SHP77 treated with DMSO at 0.1 percent for 48 hours (cell line): Measurements from ENCODE around the gene OVCA2.
A peak's percentile ranks its signal among the peaks of the same experiment; 100 is the strongest.

Experiments
- DNase-seq: peaks from one replicate; lab custom pipeline; 2025; lab: John Stamatoyannopoulos, UW

OVCA2 gene

DNA sequence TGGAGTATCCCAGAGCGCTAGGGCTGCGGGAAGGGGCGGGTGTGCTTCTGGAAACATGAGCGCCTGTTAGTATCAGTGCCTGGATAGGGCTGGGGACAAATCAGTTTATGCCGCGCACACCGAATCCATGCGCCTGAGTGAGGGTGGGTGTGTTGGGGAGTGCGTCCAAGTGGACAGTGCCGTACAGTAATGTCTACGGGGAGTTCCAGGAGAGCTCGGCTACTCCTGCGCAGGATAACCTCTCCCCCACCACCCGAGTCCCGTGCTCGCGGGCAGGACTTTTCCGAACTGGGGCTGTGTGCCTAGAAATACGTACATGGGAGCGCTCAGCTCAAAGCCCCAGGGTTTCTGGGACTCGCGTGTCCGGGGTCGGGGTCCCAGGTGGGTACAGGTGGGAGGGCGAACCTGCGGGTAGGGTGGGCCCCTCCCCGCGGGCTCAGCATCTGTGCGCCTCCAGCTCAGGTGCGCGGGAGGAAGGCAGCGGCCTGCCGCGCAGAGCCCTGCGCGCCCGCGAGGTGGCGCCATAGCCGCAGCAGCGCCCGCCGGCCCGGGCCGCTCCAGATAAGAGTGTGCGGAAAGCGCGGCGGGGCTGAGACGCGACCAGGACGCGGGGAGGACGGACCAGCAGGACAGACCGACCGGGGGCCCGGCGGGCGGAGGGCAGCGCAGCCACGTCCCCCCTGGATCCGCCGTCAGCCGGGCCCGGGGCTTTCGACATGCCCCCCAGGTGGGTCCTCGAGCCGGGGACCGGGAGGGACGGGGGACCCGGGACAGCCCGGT lies 12.9 kb downstream of the OVCA2 start, which contains the start of gene HIC1:
TSS of gene HIC1 (plus strand) at position 592 of the 780 bp plus-strand sequence. CDS start 1,588 bp downstream, outside the sequence.
- DNase-seq, result peak; percentile 58

DNA sequence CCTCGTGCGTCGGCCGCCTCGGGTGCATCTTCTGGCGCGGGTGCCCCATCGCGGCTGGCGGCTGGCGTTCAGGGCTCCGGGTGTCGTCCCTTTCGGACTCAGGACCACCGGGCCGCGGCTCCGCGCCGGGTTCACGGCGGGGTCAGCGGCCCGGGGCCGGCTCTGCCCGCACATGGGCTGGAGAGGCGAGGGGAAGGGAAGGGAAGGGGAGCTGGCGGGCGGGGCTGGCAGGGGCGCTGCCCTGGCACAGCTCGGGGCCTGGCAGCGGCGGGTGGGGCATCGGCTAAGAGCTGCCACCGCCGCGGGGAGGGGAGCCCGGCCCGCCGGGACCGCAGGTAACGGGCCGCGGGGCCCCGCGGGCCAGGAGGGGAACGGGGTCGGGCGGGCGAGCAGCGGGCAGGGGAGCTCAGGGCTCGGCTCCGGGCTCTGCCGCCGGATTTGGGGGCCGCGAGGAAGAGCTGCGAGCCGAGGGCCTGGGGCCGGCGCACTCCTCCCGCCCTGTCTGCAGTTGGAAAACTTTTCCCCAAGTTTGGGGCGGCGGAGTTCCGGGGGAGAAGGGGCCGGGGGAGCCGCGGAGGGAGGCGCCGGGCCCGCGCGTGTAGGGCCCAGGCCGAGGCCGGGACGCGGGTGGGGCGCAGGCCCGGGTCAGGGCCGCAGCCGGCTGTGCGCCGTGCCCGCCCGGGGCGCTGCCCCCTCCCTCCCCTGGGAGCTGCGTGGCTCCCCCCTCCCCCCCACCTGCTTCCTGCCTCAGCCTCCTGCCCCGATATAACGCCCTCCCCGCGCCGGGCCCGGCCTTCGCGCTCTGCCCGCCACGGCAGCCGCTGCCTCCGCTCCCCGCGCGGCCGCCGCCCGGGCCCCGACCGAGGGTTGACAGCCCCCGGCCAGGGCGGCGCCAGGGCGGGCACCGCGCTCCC lies 13.7 kb downstream of the OVCA2 start:
- DNase-seq, result no peak

DNA sequence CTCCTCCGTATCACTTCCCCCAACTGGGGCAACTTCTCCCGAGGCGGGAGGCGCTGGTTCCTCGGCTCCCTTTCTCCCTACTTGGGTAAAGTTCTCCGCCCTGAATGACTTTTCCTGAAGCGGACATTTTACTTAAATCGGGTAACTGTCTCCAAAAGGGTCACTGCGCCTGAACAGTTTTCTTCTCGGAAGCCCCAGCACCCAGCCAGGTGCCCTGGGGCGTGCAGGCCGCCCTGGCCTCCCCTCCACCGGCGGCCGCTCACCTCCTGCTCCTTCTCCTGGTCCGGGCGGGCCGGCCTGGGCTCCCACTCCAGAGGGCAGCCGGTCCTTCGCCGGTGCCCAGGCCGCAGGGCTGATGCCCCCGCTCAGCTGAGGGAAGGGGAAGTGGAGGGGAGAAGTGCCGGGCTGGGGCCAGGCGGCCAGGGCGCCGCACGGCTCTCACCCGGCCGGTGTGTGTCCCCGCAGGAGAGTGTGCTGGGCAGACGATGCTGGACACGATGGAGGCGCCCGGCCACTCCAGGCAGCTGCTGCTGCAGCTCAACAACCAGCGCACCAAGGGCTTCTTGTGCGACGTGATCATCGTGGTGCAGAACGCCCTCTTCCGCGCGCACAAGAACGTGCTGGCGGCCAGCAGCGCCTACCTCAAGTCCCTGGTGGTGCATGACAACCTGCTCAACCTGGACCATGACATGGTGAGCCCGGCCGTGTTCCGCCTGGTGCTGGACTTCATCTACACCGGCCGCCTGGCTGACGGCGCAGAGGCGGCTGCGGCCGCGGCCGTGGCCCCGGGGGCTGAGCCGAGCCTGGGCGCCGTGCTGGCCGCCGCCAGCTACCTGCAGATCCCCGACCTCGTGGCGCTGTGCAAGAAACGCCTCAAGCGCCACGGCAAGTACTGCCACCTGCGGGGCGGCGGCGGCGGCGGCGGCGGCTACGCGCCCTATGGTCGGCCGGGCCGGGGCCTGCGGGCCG lies 14.7 kb downstream of the OVCA2 start:
- no peak for DNase-seq

DNA sequence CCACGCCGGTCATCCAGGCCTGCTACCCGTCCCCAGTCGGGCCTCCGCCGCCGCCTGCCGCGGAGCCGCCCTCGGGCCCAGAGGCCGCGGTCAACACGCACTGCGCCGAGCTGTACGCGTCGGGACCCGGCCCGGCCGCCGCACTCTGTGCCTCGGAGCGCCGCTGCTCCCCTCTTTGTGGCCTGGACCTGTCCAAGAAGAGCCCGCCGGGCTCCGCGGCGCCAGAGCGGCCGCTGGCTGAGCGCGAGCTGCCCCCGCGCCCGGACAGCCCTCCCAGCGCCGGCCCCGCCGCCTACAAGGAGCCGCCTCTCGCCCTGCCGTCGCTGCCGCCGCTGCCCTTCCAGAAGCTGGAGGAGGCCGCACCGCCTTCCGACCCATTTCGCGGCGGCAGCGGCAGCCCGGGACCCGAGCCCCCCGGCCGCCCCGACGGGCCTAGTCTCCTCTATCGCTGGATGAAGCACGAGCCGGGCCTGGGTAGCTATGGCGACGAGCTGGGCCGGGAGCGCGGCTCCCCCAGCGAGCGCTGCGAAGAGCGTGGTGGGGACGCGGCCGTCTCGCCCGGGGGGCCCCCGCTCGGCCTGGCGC lies 15.4 kb downstream of the OVCA2 start:
- DNase-seq, result no peak

DNA sequence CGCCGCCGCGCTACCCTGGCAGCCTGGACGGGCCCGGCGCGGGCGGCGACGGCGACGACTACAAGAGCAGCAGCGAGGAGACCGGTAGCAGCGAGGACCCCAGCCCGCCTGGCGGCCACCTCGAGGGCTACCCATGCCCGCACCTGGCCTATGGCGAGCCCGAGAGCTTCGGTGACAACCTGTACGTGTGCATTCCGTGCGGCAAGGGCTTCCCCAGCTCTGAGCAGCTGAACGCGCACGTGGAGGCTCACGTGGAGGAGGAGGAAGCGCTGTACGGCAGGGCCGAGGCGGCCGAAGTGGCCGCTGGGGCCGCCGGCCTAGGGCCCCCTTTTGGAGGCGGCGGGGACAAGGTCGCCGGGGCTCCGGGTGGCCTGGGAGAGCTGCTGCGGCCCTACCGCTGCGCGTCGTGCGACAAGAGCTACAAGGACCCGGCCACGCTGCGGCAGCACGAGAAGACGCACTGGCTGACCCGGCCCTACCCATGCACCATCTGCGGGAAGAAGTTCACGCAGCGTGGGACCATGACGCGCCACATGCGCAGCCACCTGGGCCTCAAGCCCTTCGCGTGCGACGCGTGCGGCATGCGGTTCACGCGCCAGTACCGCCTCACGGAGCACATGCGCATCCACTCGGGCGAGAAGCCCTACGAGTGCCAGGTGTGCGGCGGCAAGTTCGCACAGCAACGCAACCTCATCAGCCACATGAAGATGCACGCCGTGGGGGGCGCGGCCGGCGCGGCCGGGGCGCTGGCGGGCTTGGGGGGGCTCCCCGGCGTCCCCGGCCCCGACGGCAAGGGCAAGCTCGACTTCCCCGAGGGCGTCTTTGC lies 16.2 kb downstream of the OVCA2 start:
- no peak for DNase-seq

DNA sequence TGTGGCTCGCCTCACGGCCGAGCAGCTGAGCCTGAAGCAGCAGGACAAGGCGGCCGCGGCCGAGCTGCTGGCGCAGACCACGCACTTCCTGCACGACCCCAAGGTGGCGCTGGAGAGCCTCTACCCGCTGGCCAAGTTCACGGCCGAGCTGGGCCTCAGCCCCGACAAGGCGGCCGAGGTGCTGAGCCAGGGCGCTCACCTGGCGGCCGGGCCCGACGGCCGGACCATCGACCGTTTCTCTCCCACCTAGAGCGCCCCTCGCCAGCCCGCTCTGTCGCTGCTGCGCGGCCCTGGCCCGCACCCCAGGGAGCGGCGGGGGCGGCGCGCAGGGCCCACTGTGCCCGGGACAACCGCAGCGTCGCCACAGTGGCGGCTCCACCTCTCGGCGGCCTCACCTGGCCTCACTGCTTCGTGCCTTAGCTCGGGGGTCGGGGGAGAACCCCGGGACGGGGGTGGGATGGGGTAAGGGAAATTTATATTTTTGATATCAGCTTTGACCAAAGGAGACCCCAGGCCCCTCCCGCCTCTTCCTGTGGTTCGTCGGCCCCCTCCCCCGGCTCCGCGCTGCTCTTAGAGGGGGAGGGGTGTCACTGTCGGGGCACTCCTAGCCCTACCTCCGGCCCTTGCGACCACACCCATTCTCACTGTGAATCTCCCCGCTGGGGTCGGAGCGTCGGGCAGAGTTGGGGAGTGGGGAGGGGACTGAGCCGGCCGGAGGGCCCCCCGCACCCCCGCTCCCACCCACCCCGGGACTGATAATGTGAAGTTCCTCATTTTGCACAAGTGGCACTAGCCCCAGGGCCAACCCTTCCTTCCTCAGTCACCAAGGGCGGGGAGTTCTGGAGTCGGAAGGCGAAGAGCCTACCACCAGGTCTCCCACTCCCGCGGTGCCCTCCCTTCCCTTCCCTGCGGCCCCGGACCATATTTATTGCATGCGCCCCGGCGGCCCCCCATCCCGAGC lies 17.0 kb downstream of the OVCA2 start:
- DNase-seq, result no peak

DNA sequence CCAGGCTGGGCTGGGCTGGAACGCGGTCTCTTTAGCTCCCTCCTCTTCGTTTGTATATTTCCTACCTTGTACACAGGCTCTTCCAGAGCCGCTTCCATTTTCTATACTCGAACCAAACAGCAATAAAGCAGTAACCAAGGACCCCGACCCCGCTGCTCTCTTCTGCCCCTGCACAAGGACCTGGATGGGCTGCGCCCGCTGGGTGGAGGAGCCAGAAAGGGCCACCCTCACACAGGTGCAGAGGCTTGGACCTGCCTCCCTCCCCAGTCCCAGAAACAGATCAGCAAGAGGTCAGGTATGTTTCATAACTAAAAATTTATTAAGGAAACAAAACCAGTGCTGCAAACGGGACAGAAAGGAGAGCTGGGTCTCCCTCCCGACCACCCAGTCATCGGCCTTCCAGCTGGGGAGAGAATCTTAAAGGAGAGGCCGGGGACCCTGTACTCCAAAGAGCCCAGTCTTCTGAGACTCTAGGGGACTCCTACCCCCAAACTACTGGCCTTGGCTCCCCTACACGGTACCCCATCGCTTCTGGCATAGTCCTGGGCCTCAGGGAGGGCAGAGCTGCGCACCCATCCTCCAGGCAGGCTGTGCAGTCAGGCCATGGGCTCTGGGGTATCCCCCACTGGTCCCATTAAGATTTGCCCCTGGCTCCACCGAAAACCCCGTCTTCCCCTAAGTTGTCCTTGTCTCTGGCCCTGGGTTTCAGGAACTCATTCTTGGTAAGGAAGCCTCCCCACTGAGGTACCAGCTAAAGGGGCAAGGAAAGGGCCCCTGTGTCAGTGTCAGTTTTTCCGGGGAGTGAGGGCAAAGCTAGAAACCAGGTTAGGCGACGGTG lies 17.9 kb downstream of the OVCA2 start:
- no peak for DNase-seq

DNA sequence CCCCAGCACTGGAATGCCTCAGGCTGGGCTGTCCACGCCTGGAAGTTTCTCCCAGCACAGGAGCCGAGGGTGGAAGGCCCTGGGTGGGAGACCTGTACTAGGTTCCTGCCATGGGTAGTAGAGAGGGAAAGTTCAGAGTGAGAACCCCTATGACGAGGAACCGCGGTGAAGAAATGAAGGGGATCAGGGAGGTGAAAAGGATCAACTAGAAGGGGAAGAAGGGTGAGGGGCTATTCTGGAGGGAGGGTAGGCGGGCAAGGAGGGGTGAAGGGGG lies 18.5 kb downstream of the OVCA2 start:
- DNase-seq, result no peak

DNA sequence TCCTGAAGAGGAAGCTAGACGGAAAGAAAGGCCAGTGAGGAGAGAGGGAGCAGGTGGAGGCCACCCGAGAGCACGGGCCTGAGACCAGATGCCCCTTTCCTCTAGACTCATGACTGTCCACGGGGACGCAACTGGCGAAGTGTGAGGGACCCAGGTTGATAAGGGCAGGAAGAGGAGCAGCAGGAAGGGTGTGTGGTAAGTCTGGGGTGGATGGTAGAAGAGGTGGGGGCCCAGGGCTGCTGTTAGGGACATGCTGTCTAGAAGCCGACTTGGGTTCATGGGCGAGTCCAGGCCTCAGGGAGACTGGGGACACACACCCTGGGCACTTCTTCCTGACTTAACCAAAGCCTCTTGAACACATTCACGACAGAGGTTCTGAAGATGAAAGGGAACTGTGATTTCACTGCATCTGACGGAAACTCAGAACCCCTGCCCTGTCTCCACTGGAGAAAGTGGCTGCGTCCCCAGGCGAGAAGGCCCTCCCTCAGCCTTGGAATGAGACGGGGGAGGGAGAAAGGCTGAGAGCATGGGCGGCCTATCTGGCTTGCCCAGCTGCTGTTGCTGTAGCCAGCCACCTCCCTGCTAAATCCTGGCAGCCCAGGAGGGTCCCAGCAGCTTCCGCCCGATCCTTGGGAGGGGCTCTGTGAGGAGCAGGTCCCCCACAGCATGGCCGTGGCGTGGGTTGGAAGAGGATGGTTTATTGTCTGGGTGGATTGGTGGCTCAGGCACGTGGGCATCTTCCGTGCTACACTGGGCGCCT lies 19.0 kb downstream of the OVCA2 start:
- DNase-seq, result no peak

DNA sequence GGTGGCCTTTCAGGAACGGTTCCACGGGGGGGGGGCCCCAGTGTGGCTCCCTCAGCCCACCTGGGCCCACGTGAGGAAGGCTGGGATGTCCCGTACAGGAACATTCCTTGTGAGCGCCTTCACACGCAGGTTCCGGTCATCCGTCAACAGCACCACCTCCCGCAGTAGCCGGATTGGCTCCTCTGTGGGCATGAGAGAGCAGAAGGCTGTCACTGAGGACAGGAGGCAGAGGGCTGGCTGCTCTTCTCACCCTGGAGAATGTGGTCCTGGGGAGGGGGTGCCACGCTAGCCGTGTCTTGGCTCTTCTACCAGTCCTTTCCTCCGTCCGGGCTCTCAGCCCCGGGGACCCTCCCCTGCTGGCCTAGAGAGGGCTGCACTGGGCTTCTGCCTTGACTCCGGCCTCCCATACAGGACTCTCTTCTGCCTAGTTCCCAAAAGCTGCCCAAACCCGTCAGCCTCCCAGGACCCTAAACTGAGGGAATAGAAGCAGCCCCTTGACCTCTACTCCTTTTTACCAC lies 19.7 kb downstream of the OVCA2 start:
- DNase-seq, result no peak

DNA sequence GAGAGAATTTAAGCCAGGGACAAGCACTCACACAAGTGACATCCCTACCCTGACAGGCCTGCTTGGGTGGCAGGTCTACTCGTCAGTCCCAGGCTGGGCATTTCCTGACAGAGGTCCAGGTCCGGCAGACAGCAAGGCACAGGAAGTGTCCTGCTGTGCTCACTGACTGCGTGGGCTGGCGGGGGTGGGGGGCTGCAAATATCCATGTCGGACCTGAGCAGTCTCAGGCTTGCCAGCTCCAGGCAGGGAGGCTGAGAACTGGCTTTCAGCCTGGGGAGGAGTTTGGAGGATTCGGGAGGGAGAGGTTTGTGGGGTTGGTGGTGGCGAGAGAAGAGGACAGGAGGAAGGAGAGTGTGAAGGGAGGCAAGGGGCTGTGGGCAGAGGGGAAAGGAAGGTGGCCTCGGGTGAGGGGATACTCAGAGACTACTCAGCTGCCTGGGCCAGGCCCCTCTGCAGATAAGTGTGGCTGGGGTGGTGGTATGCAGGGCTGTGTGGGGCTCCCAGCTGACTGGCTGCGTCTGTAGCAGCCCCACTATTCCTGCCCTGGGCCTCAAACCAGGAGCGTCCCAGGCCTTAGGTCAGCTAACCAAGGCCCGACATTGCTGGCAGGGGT lies 20.9 kb downstream of the OVCA2 start:
- DNase-seq, result no peak

DNA sequence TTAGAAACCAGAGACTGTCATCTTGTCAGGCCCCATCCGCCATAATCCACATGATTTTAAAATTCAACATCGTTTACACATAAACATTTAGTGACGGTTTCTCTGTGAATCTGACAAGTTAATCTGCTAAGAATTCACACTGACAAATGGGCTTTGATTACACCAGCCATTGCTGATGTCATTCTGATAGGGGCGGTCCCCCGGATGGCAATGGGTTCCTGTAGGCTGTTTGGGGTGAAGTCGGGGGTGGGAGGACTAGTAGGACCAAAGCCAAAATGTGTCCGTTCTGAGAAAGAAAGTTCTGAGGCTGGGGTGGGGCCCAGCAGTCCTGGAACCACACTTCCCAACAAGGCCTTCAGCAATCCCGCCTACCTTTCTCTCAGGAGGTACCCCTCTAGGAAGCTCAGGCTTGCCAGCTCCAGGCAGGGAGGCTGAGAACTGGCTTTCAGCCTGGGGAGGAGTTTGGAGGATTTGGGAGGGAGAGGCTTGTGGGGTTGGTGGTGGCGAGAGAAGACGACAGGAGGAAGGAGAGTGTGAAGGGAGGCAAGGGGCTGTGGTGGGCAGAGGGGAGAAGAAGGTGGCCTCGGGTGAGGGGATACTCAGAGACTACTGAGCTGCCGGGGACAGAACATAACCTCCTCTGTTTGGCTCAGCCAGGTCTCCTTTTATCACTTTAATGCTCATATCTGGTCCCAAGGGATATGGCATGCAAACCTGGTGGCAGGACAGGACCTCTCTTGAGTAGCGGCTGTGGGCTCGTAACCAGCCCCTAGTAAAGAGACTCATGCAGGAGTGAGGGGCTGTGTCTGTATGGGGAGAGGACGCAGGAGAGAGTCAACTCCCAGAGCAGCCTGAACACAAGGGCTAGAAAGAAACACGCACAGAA lies 21.7 kb downstream of the OVCA2 start:
- no peak for DNase-seq

DNA sequence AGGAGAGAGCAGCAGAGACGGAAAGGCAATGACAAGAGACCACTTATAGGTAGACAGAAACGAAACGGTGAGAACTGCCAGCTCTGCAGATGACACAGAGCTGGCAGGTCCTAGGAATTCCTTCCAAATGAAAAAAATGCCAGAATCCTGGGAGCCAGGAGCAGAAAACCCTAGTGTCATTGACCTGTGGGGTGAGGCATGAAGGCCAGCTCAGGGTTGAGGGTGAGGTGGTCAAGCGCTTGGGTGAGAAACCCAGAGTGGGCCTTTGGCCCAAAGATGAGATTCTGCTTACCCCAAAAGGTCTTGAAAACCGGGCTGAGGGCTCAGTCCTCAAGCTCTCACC lies 22.3 kb downstream of the OVCA2 start:
- DNase-seq, result no peak

DNA sequence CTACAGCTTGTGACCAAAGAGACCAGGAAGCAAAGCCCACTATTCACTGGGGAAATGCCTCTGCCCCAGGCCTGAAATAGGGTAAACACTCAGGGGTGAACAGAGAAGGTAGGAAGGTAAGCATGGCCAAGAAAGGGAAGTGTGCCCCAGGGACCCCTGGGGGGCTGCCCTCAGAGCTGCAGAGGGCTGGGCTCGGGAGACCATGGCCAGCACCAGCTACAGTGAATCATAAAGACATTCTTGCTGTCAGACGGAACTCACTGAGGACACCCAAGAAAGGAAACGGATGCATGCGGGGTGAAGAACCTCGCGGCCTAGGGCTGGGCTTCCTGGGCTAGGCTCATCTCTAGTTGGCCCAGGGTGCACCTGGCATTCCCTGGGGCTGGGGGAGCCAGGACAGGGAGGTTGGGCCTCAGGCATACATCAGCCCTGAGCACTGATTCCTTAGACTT lies 22.7 kb downstream of the OVCA2 start:
- no peak for DNase-seq

DNA sequence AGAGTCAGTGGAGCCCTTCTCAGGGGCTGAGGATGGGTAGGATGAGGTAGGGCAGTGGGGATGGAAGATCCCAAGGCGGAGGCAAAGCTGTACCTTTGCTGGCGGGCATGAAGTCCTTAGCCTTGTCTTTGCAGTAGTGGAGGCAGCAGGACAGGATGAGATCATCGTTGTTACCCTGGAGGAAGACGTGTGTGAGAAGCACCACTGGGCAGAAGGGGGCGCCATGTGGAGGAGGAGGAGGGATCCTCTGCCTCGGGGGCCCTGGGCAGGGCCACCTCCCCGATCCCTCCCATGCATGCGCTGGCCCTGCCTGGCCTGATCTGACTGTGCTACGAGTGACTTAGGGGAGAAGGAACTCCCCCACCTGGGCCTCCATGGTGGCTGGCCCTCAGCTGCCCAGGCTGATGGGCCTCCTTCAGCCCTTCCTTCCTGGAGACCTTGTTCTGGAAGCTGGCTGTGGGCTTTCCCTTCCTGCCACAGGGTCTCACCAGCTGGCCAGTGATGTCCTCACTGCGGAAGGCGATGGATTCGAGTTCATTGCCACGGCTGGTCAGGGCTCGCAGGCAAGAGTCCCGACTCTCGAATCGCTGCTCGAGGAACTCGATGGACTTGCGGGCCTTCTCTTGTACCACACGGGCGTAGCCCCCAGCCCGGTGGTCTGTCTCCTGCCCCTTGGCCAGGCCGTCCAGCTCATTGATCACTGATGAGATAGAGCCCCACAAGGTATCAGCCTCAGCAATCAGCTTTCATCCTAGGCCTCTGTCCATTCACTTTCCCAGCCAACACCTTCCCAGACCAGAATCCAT lies 23.4 kb downstream of the OVCA2 start:
- DNase-seq, result no peak
